RWPE2 (cell line): ENCODE measurements around the gene CCDC186.

ENCODE experiments used
- ATAC-seq: fragments of 200-7000 bp; cut with Tn5 transposase; 3 replicates; pipeline ENCODE4 v1.9.1; 2021; ENCODE audit warnings: low read depth
- DNase-seq: peaks from one replicate; pipeline ENCODE4 v3.0.0-alpha.2; 2020; ENCODE audit warnings: low spot score
- H3K27ac ChIP-seq: fragments of 450-650 bp; 2 replicates; pipeline ENCODE4 v1.5.1; 2017; ENCODE audit warnings: mild to moderate bottlenecking; ENCODE audit not compliant: poor library complexity, severe bottlenecking
- H3K27me3 ChIP-seq: fragments of 250-450 bp; sonication (Bioruptor Pico); 2 replicates; pipeline ENCODE4 v1.5.1; 2021; ENCODE audit warnings: mild to moderate bottlenecking, moderate library complexity; ENCODE audit not compliant: insufficient read depth, poor library complexity, severe bottlenecking
- H3K36me3 ChIP-seq: fragments of 250-450 bp; sonication (Bioruptor Pico); 2 replicates; pipeline ENCODE4 v1.5.1; 2020; ENCODE audit warnings: low read depth, mild to moderate bottlenecking, moderate library complexity
- H3K4me1 ChIP-seq: fragments of 250-450 bp; sonication (Bioruptor Pico); 2 replicates; pipeline ENCODE4 v1.5.1; 2021; ENCODE audit warnings: mild to moderate bottlenecking, moderate library complexity; ENCODE audit not compliant: insufficient read depth, poor library complexity, severe bottlenecking
- H3K4me3 ChIP-seq: fragments of 250-450 bp; sonication (Bioruptor Pico); 2 replicates; pipeline ENCODE4 v1.5.1; 2021; ENCODE audit warnings: mild to moderate bottlenecking, moderate library complexity; ENCODE audit not compliant: severe bottlenecking
- H3K9me3 ChIP-seq: fragments of 250-450 bp; sonication (Bioruptor Pico); 2 replicates; pipeline ENCODE4 v1.5.1; 2021; ENCODE audit warnings: mild to moderate bottlenecking, moderate library complexity; ENCODE audit not compliant: severe bottlenecking
- TF ChIP-seq, protein P1 (sequence below): fragments of 450-650 bp; IDR thresholded peaks from one replicate; pipeline ENCODE4 v1.5.1; 2017; ENCODE audit warnings: mild to moderate bottlenecking, moderate library complexity; ENCODE audit not compliant: poor library complexity, severe bottlenecking

CCDC186 gene

GRCh38 chr10:114184276-114184675, 10.3 kb upstream of the CCDC186 start:
- no peak for DNase-seq
- Histone ChIP-seq H3K27me3 (no peaks in the 10 kb centered on the region), H3K9me3 (no peaks in the 10 kb centered on the region), H3K36me3 (no peaks in the 10 kb centered on the region), H3K4me3 (no peak overlapping the region), H3K27ac (no peak overlapping the region), H3K4me1 (no peaks in the 10 kb centered on the region)
- no peak for ATAC-seq
- TF ChIP-seq, protein P1, sequence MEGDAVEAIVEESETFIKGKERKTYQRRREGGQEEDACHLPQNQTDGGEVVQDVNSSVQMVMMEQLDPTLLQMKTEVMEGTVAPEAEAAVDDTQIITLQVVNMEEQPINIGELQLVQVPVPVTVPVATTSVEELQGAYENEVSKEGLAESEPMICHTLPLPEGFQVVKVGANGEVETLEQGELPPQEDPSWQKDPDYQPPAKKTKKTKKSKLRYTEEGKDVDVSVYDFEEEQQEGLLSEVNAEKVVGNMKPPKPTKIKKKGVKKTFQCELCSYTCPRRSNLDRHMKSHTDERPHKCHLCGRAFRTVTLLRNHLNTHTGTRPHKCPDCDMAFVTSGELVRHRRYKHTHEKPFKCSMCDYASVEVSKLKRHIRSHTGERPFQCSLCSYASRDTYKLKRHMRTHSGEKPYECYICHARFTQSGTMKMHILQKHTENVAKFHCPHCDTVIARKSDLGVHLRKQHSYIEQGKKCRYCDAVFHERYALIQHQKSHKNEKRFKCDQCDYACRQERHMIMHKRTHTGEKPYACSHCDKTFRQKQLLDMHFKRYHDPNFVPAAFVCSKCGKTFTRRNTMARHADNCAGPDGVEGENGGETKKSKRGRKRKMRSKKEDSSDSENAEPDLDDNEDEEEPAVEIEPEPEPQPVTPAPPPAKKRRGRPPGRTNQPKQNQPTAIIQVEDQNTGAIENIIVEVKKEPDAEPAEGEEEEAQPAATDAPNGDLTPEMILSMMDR, result no peak

DNA sequence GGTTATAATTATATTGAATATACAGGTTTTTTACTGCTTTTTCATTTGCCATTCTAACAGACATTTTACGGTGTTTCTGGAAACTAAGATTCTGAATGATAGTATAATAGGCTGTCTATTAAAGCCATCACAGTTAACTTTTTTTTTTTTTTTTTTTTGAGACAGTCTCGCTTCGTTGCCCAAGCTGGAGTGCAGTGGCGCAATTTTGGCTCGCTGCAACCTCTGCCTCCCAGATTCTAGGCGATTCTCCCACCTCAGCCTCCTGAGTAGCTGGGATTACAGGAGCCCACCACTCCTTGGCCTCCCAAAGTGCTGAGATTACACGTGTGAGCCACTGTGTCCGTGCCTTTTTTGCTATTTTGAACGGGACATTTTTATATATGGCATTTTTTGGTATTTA, 9.6 kb upstream of the CCDC186 start:
- Histone ChIP-seq H3K36me3 (no peaks in the 10 kb centered on the region), H3K4me1 (no peaks in the 10 kb centered on the region), H3K4me3 (no peak overlapping the region), H3K27ac (no peak overlapping the region), H3K27me3 (no peaks in the 10 kb centered on the region), H3K9me3 (no peaks in the 10 kb centered on the region)
- ATAC-seq (no peak), DNase-seq (no peak)
- TF ChIP-seq, protein P1, result no peak

GRCh38 chr10:114181971-114182370, 8.0 kb upstream of the CCDC186 start:
- H3K27me3 ChIP-seq, result no peaks in the 10 kb centered on the region
- no peak for DNase-seq
- TF ChIP-seq, protein P1, result no peak

DNA sequence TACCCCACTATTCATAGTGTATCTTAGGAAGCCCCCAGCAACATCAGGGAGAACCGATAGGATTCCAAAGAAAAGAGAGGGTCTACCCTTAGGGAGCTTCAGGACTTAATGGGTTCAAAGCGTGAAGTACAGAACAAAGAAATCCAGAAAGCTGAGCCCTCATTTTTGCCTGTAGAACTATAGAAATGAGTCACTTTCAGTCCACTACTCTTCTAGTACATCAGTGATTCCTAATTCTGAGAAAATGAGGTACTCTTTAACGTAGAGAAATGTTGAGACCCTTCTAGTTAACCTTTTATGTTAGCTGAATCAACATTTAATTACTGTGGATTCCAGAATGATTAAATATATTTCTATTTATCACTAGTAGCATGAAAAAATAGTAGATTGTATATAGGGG, 6.9 kb upstream of the CCDC186 start:
- Histone ChIP-seq H3K27ac (no peak overlapping the region), H3K36me3 (no peaks in the 10 kb centered on the region), H3K9me3 (no peaks in the 10 kb centered on the region), H3K4me1 (no peaks in the 10 kb centered on the region), H3K4me3 (no peak overlapping the region), H3K27me3 (no peaks in the 10 kb centered on the region)
- TF ChIP-seq, protein P1, result no peak
- ATAC-seq (no peak), DNase-seq (no peak)

More at GRCh38 chr10:114181971-114182370, 8.0 kb upstream of the CCDC186 start:
- H3K27ac ChIP-seq, result no peak overlapping the region
- H3K9me3 ChIP-seq, result no peaks in the 10 kb centered on the region
- H3K4me1 ChIP-seq, result no peaks in the 10 kb centered on the region
- no peak overlapping the region for H3K4me3 ChIP-seq
- no peak for ATAC-seq
- no peaks in the 10 kb centered on the region for H3K36me3 ChIP-seq

GRCh38 chr10:114179747-114180146, 5.7 kb upstream of the CCDC186 start:
- Histone ChIP-seq H3K4me1 (peaks cover 5% of the 10 kb centered on the region), H3K27me3 (no peaks in the 10 kb centered on the region), H3K36me3 (no peaks in the 10 kb centered on the region), H3K27ac (no peak overlapping the region), H3K4me3 (no peak overlapping the region), H3K9me3 (no peaks in the 10 kb centered on the region)
- ATAC-seq (no peak), DNase-seq (no peak)
- TF ChIP-seq, protein P1, result no peak
